GM18502 (cell line): ENCODE results near the gene PSMB4.
"Not testable (repeated sequence)": the region's sequence is repeated elsewhere in the genome, so short reads cannot be mapped to it uniquely, and the experiment has no call there.

Experiments used
- ATAC-seq: cut with Tn5 transposase; IDR thresholded peaks from one replicate; pipeline ENCODE4 v1.9.1; 2021; ENCODE audit warnings: mild to moderate bottlenecking; ENCODE audit not compliant: unreplicated experiment, poor library complexity

Gene PSMB4

GRCh38 chr1:151399324-151400171 is at the start of gene PSMB4:
Gene PSMB4 (plus strand): TSS chr1:151399573. CDS start chr1:151399588, 15 bp downstream.
- peak; percentile 85 for ATAC-seq

GRCh38 chr1:151350323-151350722 is 49.0 kb upstream of the PSMB4 start:
- ATAC-seq = not testable (repeated sequence)

GRCh38 chr1:151352021-151352718 is 47.2 kb upstream of the PSMB4 start:
- ATAC-seq = no peak

GRCh38 chr1:151356696-151357095 is 42.7 kb upstream of the PSMB4 start:
- no peak for ATAC-seq

- ATAC-seq = no peak
These were observed 37.5 kb upstream of the PSMB4 start for GRCh38 chr1:151361883-151362282.

- no peak for ATAC-seq
These were observed 36.8 kb upstream of the PSMB4 start for GRCh38 chr1:151362308-151363155.

- no peak for ATAC-seq
These were observed 34.4 kb upstream of the PSMB4 start for GRCh38 chr1:151364996-151365395.

GRCh38 chr1:151367658-151368392 is 31.5 kb upstream of the PSMB4 start:
- no peak for ATAC-seq

GRCh38 chr1:151368393-151369301 is 30.7 kb upstream of the PSMB4 start:
- ATAC-seq = no peak

- ATAC-seq = no peak
These were observed 30.1 kb upstream of the PSMB4 start for GRCh38 chr1:151369302-151369610.

GRCh38 chr1:151369621-151370048 is 29.7 kb upstream of the PSMB4 start:
- no peak for ATAC-seq

- no peak for ATAC-seq
These were observed 29.0 kb upstream of the PSMB4 start for GRCh38 chr1:151370211-151370911.

GRCh38 chr1:151371370-151372057 is 27.9 kb upstream of the PSMB4 start:
- no peak for ATAC-seq

- ATAC-seq = no peak
These were observed 27.1 kb upstream of the PSMB4 start, which contains the start of gene SELENBP1 for GRCh38 chr1:151372058-151372934. Gene SELENBP1 (minus strand): TSS chr1:151372705. CDS start chr1:151372641, 64 bp downstream.

- ATAC-seq = no peak
These were observed 26.2 kb upstream of the PSMB4 start for GRCh38 chr1:151373196-151373595.

GRCh38 chr1:151377150-151377884 is 22.1 kb upstream of the PSMB4 start:
- ATAC-seq = no peak
